K562 (cell line): ENCODE measurements around the gene TSPAN14. TPM values are rescaled to one million over a fixed set of nuclear protein-coding genes. Genes with fewer than 3 reads are reported as not detected.

Source experiments
- BMI1 ChIP-seq: fragments of 150-350 bp; IDR thresholded peaks from 2 replicates; pipeline ENCODE4 v1.6.1; 2014; ENCODE audit warnings: low read length
- CREB1 ChIP-seq, 2 experiments: sonication (generic) in 1 of 2; formaldehyde crosslinking in 1 of 2; IDR thresholded peaks; 2 replicates each; pipeline versions ENCODE4 v1.6.1 to v1.8.0; 2012 to 2022; ENCODE audit warnings: inconsistent platforms in 1 of 2, mild to moderate bottlenecking in 1 of 2, missing genetic modification reagents in 1 of 2, moderate library complexity in 1 of 2
- CTBP1 ChIP-seq: fragments of 450-650 bp; IDR thresholded peaks from 2 replicates; pipeline ENCODE4 v1.6.1; 2016; ENCODE audit warnings: borderline replicate concordance
- HDAC1 ChIP-seq, 2 experiments: fragments of 450-650 bp; IDR thresholded peaks; 2 replicates each; pipeline ENCODE4 v1.6.1; 2016 to 2017; ENCODE audit warnings: inconsistent platforms in 1 of 2, mild to moderate bottlenecking in 1 of 2, moderate library complexity in 1 of 2
- KDM5B ChIP-seq: fragments of 200-600 bp; sonication (generic); IDR thresholded peaks from 2 replicates; pipeline ENCODE4 v1.6.1; 2012; ENCODE audit warnings: low read depth, mild to moderate bottlenecking, moderate library complexity, low read length, control low read depth, inconsistent platforms; ENCODE audit not compliant: insufficient replicate concordance
- LCOR ChIP-seq: sonication (generic); formaldehyde crosslinking; IDR thresholded peaks from 2 replicates; pipeline ENCODE4 v1.8.0; 2022; ENCODE audit warnings: mild to moderate bottlenecking, missing genetic modification reagents
- MCM5 ChIP-seq: fragments of 450-650 bp; IDR thresholded peaks from 2 replicates; pipeline ENCODE4 v1.6.1; 2016; ENCODE audit warnings: low read depth
- NR4A1 ChIP-seq, 2 experiments: fragments of 250-450 bp in 1 of 2; fragments of 450-650 bp in 1 of 2; sonication (Bioruptor Pico) in 1 of 2; IDR thresholded peaks; 2 replicates each; pipeline versions ENCODE4 v1.4.0 to v1.6.1; 2016 to 2020; ENCODE audit warnings: mild to moderate bottlenecking in 2 of 2, missing compliant biosample characterization in 1 of 2, missing genetic modification characterization in 1 of 2, moderate library complexity in 1 of 2
- PHB2 ChIP-seq: fragments of 450-650 bp; IDR thresholded peaks from 2 replicates; pipeline ENCODE4 v1.6.1; 2017; ENCODE audit warnings: low read depth
- TARDBP ChIP-seq: fragments of 450-650 bp; IDR thresholded peaks from 2 replicates; pipeline ENCODE4 v1.6.1; 2016
- ZBTB33 ChIP-seq: sonication (generic); formaldehyde crosslinking; IDR thresholded peaks from 2 replicates; pipeline ENCODE4 v1.8.1; 2023; ENCODE audit warnings: mild to moderate bottlenecking, missing genetic modification reagents
- ZBTB40 ChIP-seq, 2 experiments: fragments of 450-650 bp in 1 of 2; sonication (generic) in 1 of 2; formaldehyde crosslinking in 1 of 2; IDR thresholded peaks; 2 replicates each; pipeline versions ENCODE4 v1.7.1 to v1.9.0; 2016 to 2022; ENCODE audit warnings: inconsistent platforms in 1 of 2, mild to moderate bottlenecking in 1 of 2, missing genetic modification reagents in 1 of 2
- ZNF263 ChIP-seq: sonication (generic); formaldehyde crosslinking; IDR thresholded peaks from 2 replicates; pipeline ENCODE4 v1.8.0; 2022; ENCODE audit warnings: mild to moderate bottlenecking, missing genetic modification reagents, borderline replicate concordance
- ZNF431 ChIP-seq: sonication (generic); formaldehyde crosslinking; IDR thresholded peaks from 2 replicates; pipeline ENCODE4 v1.8.0; 2022; ENCODE audit warnings: mild to moderate bottlenecking, missing genetic modification reagents
- polyA plus RNA-seq, 8 experiments: library from polyadenylated mRNA; depleted of rRNA in 4 of 8; stranded (reverse) in 5 of 8; unstranded in 3 of 8; fragments of >200 nt; fragmentation: Nextera tagmentation in 2 of 8; fragmentation: Illumina TruSeq in 1 of 8; extraction: Ambion mirVana in 2 of 8; extraction: Trizol in 1 of 8; gene quantifications; 2 replicates each; pipeline versions ENCODE4 v1.2.1 to v1.2.3, GENCODE V29; 2011 to 2014; ENCODE audit warnings: inconsistent platforms in 1 of 8, missing spikeins in 1 of 8
- total RNA-seq, 7 experiments: library from RNA; depleted of rRNA in 6 of 7; stranded (reverse); fragments of >200 nt in 6 of 7; fragmentation: Illumina TruSeq in 2 of 7; extraction: Trizol in 2 of 7; gene quantifications; 2 replicates each; pipeline versions ENCODE4 v1.2.1 to v1.2.3, GENCODE V29; 2011 to 2021; ENCODE audit warnings: low replicate concordance in 1 of 7

Gene TSPAN14
- total and polyA plus RNA-seq, 9 of the 15 experiments (the other 6 are each of a cell fraction or from before 2014, with no cell fraction given) = 5.8 to 92.9 (median 23.3) TPM

- peak; percentile 41; the same call in 1 of the 2 replicates for TF ChIP-seq ZBTB40 (IDR thresholded peaks at IDR 0.05)
- no peak for TF ChIP-seq ZBTB40 (CRISPR knock-in tag; IDR thresholded peaks at IDR 0.05)
- TF ChIP-seq LCOR (CRISPR knock-in tag) = no peak
- TF ChIP-seq PHB2 = no peak
- TF ChIP-seq TARDBP = 0 out of 2 replicates have a peak, but pooled peaks have one; percentile 25
- TF ChIP-seq MCM5 = no peak
- no peak for TF ChIP-seq ZBTB33 (CRISPR knock-in tag)
- TF ChIP-seq CREB1 (IDR thresholded peaks at IDR 0.05) = no peak
- no peak for TF ChIP-seq CREB1 (CRISPR knock-in tag; IDR thresholded peaks at IDR 0.05)
- TF ChIP-seq ZNF263 (CRISPR knock-in tag) = peak; percentile 40; the same call in 1 of the 2 replicates
- TF ChIP-seq NR4A1 (CRISPR knock-in tag; IDR thresholded peaks at IDR 0.05) = no peak
- 0 out of 2 replicates have a peak, but pooled peaks have one; percentile 30 for TF ChIP-seq NR4A1 (tag; IDR thresholded peaks at IDR 0.05)
- 0 out of 2 replicates have a peak, but pooled peaks have one; percentile 36 for TF ChIP-seq ZNF431 (CRISPR knock-in tag)
- TF ChIP-seq KDM5B = peak; percentile 44
- TF ChIP-seq HDAC1 (IDR thresholded peaks at IDR 0.05) = peak in 1 of 2 experiments; percentile 42; a peak in 1 of 4 replicates
- peak; percentile 11; the same call in 1 of the 2 replicates for TF ChIP-seq CTBP1
- no peak for TF ChIP-seq BMI1
Measured at GRCh38 chr10:80454513-80455460, 677 bp downstream of the TSPAN14 start (continued).
